IMR-90 (cell line): ENCODE measurements around the gene CARM1. TPM values are rescaled to one million over a fixed set of nuclear protein-coding genes. Genes with fewer than 3 reads are reported as not detected.
"Not testable (repeated sequence)": the region's sequence is repeated elsewhere in the genome, so short reads cannot be mapped to it uniquely, and the experiment has no call there.

ENCODE experiments used
- ATAC-seq: fragments of 200-7000 bp; cut with Tn5 transposase; 2 replicates; pipeline ENCODE4 v1.9.1; 2020; ENCODE audit warnings: low read depth, mild to moderate bottlenecking, moderate library complexity
- BruUV-seq: library from RNA; stranded (reverse); fragments of 400-500 nt; replicated peaks from 2 replicates; lab custom pipeline; 2021; lab: Mats Ljungman, UMichigan
- CTCF ChIA-PET: fragments of 300-600 bp; formaldehyde crosslinking; extraction: SDS; loops from one replicate; lab custom pipeline; 2021; ENCODE audit warnings: antibody characterized with exemption; lab: Yijun Ruan, JAX
- POLR2A ChIA-PET: fragments of 300-600 bp; sonication (Branson Sonifier 250); formaldehyde crosslinking; loops from one replicate; lab custom pipeline; 2022; ENCODE audit warnings: antibody characterized with exemption; ENCODE audit not compliant: unreplicated experiment; lab: Charles Lee
- DNase-seq: peaks from one replicate; pipeline ENCODE4 v3.0.0; 2013
- H2AFZ ChIP-seq: replicated peaks from 2 replicates; pipeline ENCODE3; 2013; ENCODE audit warnings: low read length, mild to moderate bottlenecking; ENCODE audit not compliant: poor library complexity
- H2AK5ac ChIP-seq: 2 replicates; pipeline ENCODE4 v1.6.1; 2013; ENCODE audit warnings: low read depth, low read length, inconsistent platforms
- H2AK9ac ChIP-seq: replicated peaks from 2 replicates; pipeline ENCODE3; 2013; ENCODE audit warnings: mild to moderate bottlenecking, low read depth, low read length, moderate library complexity; ENCODE audit not compliant: poor library complexity
- H2BK120ac ChIP-seq: 2 replicates; pipeline ENCODE4 v1.6.1; 2013; ENCODE audit warnings: low read depth, low read length, inconsistent platforms
- H2BK15ac ChIP-seq: 3 replicates; pipeline ENCODE4 v1.6.1; 2013; ENCODE audit warnings: low read depth, low read length, inconsistent platforms
- H2BK20ac ChIP-seq: 2 replicates; pipeline ENCODE4 v1.6.1; 2013; ENCODE audit warnings: low read depth, mild to moderate bottlenecking, inconsistent platforms, low read length, moderate library complexity
- H2BK5ac ChIP-seq: 2 replicates; pipeline ENCODE4 v1.6.1; 2013; ENCODE audit warnings: mild to moderate bottlenecking, low read depth, low read length, inconsistent platforms; ENCODE audit not compliant: poor library complexity, severe bottlenecking
- H3K14ac ChIP-seq: replicated peaks from 2 replicates; pipeline ENCODE4 v1.6.1; 2013; ENCODE audit warnings: low read depth, low read length, inconsistent platforms
- H3K18ac ChIP-seq: 2 replicates; pipeline ENCODE4 v1.6.1; 2013; ENCODE audit warnings: low read depth, low read length, control low read depth
- H3K23ac ChIP-seq: 2 replicates; pipeline ENCODE4 v1.6.1; 2013; ENCODE audit warnings: low read depth, low read length, inconsistent platforms
- H3K27ac ChIP-seq: 2 replicates; pipeline ENCODE4 v1.5.1; 2013; ENCODE audit warnings: mild to moderate bottlenecking, control low read depth, low read length; ENCODE audit not compliant: insufficient read depth
- H3K27me3 ChIP-seq: 2 replicates; pipeline ENCODE4 v1.6.1; 2013; ENCODE audit warnings: low read length; ENCODE audit not compliant: control insufficient read depth, insufficient read depth
- H3K36me3 ChIP-seq: 2 replicates; pipeline ENCODE4 v1.6.1; 2013; ENCODE audit warnings: low read length, mixed read lengths; ENCODE audit not compliant: control insufficient read depth, insufficient read depth
- H3K4ac ChIP-seq: 2 replicates; pipeline ENCODE4 v1.6.1; 2013; ENCODE audit warnings: low read depth, low read length, inconsistent platforms
- H3K4me1 ChIP-seq: 2 replicates; pipeline ENCODE4 v1.6.1; 2013; ENCODE audit warnings: low read length, mixed read lengths; ENCODE audit not compliant: control insufficient read depth, insufficient read depth
- H3K4me2 ChIP-seq: 2 replicates; pipeline ENCODE4 v1.6.1; 2013; ENCODE audit warnings: low read depth, mild to moderate bottlenecking, control low read depth, low read length, moderate library complexity
- H3K4me3 ChIP-seq: 2 replicates; pipeline ENCODE4 v1.5.1; 2013; ENCODE audit warnings: low read depth, mild to moderate bottlenecking, control low read depth, low read length, moderate library complexity; ENCODE audit not compliant: insufficient read depth
- H3K56ac ChIP-seq: 2 replicates; pipeline ENCODE4 v1.6.1; 2013; ENCODE audit warnings: low read length, inconsistent platforms; ENCODE audit not compliant: insufficient read depth; ENCODE audit errors: extremely low read depth
- H3K79me1 ChIP-seq, 2 experiments: 2 replicates each; pipeline ENCODE4 v1.6.1; 2013; ENCODE audit warnings: low read length in 2 of 2, inconsistent platforms in 1 of 2, low read depth in 1 of 2
- H3K9ac ChIP-seq: 2 replicates; pipeline ENCODE4 v1.6.1; 2013; ENCODE audit warnings: low read depth, low read length, control low read depth
- H3K9me1 ChIP-seq: 2 replicates; pipeline ENCODE4 v1.6.1; 2013; ENCODE audit warnings: low read length, inconsistent platforms; ENCODE audit not compliant: insufficient read depth
- H3K9me3 ChIP-seq: 2 replicates; pipeline ENCODE4 v1.6.1; 2013; ENCODE audit warnings: low read length; ENCODE audit not compliant: control insufficient read depth, insufficient read depth
- H4K20me1 ChIP-seq: 2 replicates; pipeline ENCODE4 v1.6.1; 2013; ENCODE audit warnings: low read length, inconsistent platforms; ENCODE audit not compliant: insufficient read depth
- H4K5ac ChIP-seq: 2 replicates; pipeline ENCODE4 v1.6.1; 2013; ENCODE audit warnings: mild to moderate bottlenecking, low read depth, low read length, control low read depth
- H4K8ac ChIP-seq, 2 experiments: 2 replicates each; pipeline ENCODE4 v1.6.1; 2013; ENCODE audit warnings: low read depth in 2 of 2, low read length in 2 of 2, control low read depth in 1 of 2, inconsistent platforms in 1 of 2
- H4K91ac ChIP-seq: 2 replicates; pipeline ENCODE4 v1.6.1; 2013; ENCODE audit warnings: low read depth, low read length, inconsistent platforms; ENCODE audit not compliant: insufficient read depth
- WGBS, 2 experiments: methylation state at CpG; one replicate each; pipeline versions ENCODE4 v1.1.5 to v1.1.7; 2013; ENCODE audit warnings: missing lambda C conversion rate in 2 of 2; ENCODE audit not compliant: insufficient read length in 1 of 2; ENCODE audit errors: extremely low coverage in 2 of 2; 5-methylcytosine and 5-hydroxymethylcytosine counted together
- dilution Hi-C: fragments of 300-500 bp; cut with HindIII; formaldehyde crosslinking; loops from one replicate; pipeline ENCODE4 v1.14.3; 2018; ENCODE audit warnings: low sequenced_read_pairs; ENCODE audit not compliant: unreplicated experiment
- in situ Hi-C: fragments of 300-500 bp; cut with MboI; formaldehyde crosslinking; loops from 3 replicates; pipeline ENCODE4 v1.14.3; 2019; ENCODE audit warnings: low sequenced_read_pairs, inconsistent platforms, mixed read lengths
- intact Hi-C: fragments of 100-400 bp; cut with micrococcal nuclease; formaldehyde crosslinking; loops from 2 replicates; pipeline ENCODE4 v1.10.0; 2022
- polyA plus RNA-seq, 3 experiments: library from polyadenylated mRNA; depleted of rRNA; stranded (reverse); fragments of >200 nt; gene quantifications; 2 replicates each; pipeline ENCODE4 v1.2.3, GENCODE V29; 2012; ENCODE audit warnings: low replicate concordance in 1 of 3
- total RNA-seq: library from RNA; depleted of rRNA; stranded (reverse); fragments of >200 nt; gene quantifications from 2 replicates; pipeline ENCODE4 v1.2.3, GENCODE V29; 2012

Gene CARM1
- total and polyA plus RNA-seq, 2 of the 4 experiments (the other 2 are of a cell fraction): 20.3 to 67.1 TPM

DNA sequence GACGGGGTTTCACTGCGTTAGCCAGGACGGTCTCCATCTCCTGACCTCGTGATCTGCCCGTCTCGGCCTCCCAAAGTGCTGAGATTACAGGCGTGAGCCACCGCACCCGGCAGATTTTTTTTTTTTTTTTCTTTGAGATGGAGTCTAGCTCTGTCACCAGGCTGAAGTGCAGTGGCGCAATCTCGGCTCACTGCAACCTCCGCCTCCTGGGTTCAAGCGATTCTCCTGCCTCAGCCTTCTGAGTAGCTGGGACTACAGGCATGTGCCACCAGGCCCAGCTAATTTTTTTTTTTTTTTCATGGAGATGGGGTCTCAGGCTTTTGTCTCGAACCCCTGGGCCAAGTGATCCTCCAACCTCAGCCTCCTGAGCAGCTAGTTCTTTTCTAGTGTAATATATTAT lies 70.3 kb downstream of the CARM1 start:
- ChIA-PET POLR2A (interaction anchor here (0.6 kb wide), 2 partner anchors 66 to 69 kb away, joined by 4 read pairs; no protein-coding TSS in a partner anchor), CTCF (interaction anchor here (0.5 to 1.7 kb wide), 11 partner anchors 9 to 262 kb away, joined by 3 to 6 read pairs (median 3); no protein-coding TSS in a partner anchor)
- H4K91ac ChIP-seq, H3K4me1 ChIP-seq, H4K8ac ChIP-seq, H2AFZ ChIP-seq, in situ Hi-C loops, H3K79me1 ChIP-seq, H3K4ac ChIP-seq, H3K4me2 ChIP-seq, H3K9me3 ChIP-seq, H4K20me1 ChIP-seq, H2BK20ac ChIP-seq, H3K56ac ChIP-seq, BruUV-seq, H3K23ac ChIP-seq, H2AK9ac ChIP-seq, H2BK120ac ChIP-seq, H3K9ac ChIP-seq, H3K36me3 ChIP-seq, H3K18ac ChIP-seq, dilution Hi-C loops, H3K14ac ChIP-seq, H2AK5ac ChIP-seq, H2BK5ac ChIP-seq, H3K27ac ChIP-seq, H3K27me3 ChIP-seq, H3K4me3 ChIP-seq, H4K5ac ChIP-seq, H2BK15ac ChIP-seq, DNase-seq, ATAC-seq, H3K9me1 ChIP-seq: not testable (repeated sequence)
- WGBS, 2 experiments: 40% methylated on average over 1 of the region's 14 CpGs; no CpG with 5 or more reads in 1 of the 2 experiments
- intact Hi-C loops: loop anchor here (2.0 to 5.0 kb wide), 2 partner anchors 41 to 65 kb away; no protein-coding TSS in a partner anchor

DNA sequence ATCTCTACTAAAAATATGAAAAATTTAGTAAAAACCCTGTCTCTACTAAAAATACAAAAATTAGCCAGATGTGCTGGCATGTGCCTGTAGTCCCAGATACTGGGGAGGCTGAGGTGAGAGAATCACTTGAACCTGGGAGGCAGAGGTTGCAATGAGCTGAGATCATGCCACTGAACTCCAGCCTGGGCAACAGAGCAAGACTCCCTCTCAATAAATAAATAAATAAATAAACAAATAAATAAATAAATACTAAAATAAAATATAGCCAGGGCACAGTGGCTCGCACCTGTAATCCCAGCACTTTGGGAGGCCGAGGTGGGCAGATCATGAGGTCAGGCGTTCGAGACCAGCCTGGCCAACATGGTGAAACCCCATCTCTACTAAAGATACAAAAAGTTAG lies 72.1 kb downstream of the CARM1 start:
- H3K36me3 ChIP-seq, ATAC-seq, H3K9me3 ChIP-seq, BruUV-seq, H3K18ac ChIP-seq, H2BK20ac ChIP-seq, H3K27me3 ChIP-seq, dilution Hi-C loops, DNase-seq, POLR2A ChIA-PET, H3K23ac ChIP-seq, H3K27ac ChIP-seq, H2AK5ac ChIP-seq, H3K79me1 ChIP-seq, H3K4me2 ChIP-seq, H2AK9ac ChIP-seq, H3K4me3 ChIP-seq, H2BK120ac ChIP-seq, H3K14ac ChIP-seq, H3K4me1 ChIP-seq, H3K9me1 ChIP-seq, H3K9ac ChIP-seq, H3K4ac ChIP-seq, H4K8ac ChIP-seq, H2BK5ac ChIP-seq, H4K20me1 ChIP-seq, H4K5ac ChIP-seq, in situ Hi-C loops, H4K91ac ChIP-seq, H2BK15ac ChIP-seq, H2AFZ ChIP-seq, H3K56ac ChIP-seq: not testable (repeated sequence)
- CTCF ChIA-PET: interaction anchor here (1.1 kb wide), 1 partner anchor 11 kb away, joined by 5 read pairs; no protein-coding TSS in a partner anchor
- intact Hi-C loops: loop anchor here (2.0 to 5.0 kb wide), 2 partner anchors 39 to 63 kb away; no protein-coding TSS in a partner anchor
- no CpG with 5 or more reads among the region's 4 CpGs for WGBS, 2 experiments
